Measurements from ENCODE around the gene KNSTRN.

KNSTRN gene

GRCh38 chr15:40382580-40383456, at the start of gene KNSTRN:
KNSTRN (plus strand) TSS chr15:40382721; CDS start chr15:40382836, 115 bp downstream.
- DNase-seq = peak; percentile 63

DNA sequence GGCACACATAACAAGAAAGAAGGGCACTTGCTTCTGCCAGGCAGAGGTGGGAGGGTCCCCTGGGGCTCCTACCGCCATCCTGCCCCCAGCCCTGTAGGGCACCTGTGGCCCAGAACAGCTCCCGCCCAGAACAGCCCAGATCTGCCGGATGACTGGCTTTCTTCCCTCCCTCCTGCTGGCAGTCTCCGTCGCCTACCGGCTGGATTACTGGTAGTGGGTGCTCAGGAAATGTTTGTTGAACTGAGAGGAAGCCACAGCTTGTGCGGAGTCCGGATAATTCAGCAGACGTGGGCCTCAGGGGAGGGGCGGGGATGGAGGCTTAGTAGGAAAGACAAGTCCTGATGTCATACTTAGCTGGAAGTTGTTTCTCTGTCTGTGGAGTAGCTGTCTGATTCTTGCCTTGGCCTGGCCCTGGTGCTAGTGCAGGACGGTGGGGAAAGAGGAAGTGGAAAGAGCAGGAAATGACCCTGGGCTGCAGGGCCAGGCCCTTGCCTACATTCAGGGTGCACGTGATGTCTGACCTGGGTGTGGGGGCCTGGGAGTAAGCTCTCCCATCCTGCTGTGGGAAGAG, 48.5 kb upstream of the KNSTRN start:
- DNase-seq = no peak

- DNase-seq = no peak
Observed at GRCh38 chr15:40334541-40334940, 48.0 kb upstream of the KNSTRN start.

DNA sequence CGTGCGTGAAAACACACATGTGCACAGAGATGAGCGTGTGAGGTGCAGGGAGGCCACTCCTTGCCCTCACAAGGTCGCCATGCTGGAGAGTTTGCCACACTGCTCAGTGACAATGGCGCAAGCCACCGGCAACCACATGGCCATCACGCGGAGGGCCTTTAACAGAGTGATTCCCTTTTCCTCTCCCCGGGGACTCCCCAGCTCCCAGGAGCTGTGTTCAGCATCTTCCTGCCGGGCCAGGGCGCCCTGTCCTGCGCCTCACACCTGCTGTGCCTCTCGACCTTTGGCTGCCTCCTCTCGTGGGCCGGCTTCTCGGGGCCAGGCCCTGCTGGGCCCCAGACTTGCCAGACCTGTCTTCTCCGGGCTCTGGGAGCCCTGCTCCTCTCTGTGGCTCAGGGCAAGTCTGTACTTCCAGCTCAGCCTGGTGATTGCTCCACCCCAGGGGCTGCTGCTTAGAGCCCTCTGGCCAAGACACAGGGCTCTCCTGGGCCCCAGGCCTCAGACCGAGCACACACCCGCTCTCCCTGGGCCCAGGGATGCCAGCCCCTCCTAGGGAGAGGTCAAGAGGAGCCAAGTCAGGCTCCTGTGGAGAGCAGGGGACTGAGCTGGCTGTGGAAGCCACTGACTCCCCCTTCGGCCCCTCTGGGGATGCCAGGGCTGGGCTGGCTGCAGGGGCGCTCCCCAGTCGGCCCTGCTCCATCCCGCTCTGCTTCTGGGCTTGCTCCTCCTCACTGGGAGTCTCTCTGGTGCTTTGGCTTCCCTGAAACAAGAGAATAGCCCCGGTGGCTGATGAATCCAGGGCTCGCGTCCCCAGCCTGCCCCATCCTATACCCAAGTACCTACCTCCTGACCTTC, 47.4 kb upstream of the KNSTRN start:
- DNase-seq = no peak

DNA sequence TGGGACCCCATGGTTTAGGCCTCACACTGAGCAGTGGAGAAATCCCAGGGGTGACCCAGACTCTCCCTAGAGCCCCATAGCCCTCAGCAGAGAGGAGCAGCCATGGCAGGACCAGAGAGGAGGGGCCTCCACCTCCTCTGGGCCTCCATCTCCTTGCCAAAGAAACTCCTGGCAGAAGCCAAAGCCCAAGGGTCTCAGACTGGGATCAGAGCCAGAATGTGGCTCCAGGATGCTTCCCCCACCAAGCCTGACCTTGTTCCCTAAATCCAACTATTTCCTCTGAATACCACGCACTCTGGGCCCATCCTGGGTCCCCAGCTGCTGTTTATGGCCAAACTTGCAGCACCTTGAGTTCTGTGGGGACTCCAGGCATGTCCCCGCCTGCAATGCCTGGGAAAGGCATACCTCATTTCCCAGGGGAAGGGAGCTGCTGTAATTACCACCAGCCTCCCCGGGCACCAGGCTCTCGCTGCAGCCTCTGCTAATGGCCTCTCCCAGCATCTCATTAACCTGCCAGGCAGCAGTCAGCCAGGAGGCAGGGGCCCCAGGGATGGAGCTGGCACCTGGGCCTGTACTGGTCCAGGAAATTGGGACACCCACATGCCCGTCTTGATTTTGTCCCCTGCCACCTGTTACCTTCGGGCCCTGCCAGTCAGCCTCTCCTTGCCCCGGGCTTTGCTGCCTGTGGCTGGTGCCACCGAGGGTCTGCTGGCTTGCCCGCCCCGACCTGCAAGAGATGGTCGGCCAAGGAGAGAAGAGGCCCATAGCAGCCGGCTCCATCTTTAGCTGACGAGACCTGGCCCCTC, 46.4 kb upstream of the KNSTRN start:
- no peak for DNase-seq

- no peak for DNase-seq
Observed at GRCh38 chr15:40336744-40337122, 45.8 kb upstream of the KNSTRN start.

DNA sequence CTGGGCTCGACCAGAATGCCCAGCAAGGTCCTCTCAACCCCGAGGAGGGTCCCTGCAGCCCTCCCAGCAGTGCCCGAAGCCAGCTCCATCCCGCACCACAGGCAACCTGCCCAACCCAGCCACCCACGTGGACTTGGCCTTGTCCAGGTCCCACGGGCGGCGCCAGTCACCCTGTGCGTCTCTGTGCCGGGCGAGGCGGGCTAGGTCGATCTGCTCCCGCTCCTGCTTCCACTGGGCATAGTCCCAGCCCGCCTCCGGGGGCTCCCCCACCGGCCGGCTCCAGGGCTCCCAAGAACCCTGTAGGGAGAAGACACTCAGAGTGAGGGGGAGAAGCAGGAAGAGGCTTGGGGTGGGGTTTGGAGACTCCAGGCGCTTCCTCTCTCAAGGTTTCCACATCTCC, 44.9 kb upstream of the KNSTRN start:
- no peak for DNase-seq

DNA sequence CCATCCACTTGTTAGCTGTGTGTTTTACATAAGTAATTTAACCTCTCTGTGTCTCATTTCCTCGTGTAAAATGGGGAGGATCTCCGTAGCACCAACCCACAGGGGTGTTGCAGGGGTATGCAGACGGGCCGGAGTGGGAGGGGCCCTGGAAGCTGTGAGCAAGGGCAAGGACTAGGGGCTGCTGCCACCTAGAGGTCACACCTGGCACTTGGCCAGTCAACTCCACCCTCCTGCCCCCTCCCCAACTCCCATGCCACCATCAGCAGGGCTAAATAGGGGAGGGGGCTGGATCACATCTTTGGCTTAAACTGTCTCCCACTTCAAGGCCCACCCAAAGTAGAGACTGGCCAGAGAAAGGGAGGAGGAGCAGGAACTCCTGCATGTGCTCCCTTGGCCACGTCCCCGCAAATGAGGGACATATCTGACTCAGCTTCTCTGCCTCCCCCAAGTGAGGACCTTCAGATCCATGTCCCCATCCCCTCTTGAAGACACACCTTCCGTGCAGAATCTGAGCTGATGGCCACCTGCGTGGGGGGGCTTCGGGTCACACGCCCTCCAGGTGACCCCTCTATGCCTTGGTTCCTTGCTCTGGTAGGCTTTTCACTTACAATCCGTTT, 44.4 kb upstream of the KNSTRN start:
- DNase-seq = no peak

DNA sequence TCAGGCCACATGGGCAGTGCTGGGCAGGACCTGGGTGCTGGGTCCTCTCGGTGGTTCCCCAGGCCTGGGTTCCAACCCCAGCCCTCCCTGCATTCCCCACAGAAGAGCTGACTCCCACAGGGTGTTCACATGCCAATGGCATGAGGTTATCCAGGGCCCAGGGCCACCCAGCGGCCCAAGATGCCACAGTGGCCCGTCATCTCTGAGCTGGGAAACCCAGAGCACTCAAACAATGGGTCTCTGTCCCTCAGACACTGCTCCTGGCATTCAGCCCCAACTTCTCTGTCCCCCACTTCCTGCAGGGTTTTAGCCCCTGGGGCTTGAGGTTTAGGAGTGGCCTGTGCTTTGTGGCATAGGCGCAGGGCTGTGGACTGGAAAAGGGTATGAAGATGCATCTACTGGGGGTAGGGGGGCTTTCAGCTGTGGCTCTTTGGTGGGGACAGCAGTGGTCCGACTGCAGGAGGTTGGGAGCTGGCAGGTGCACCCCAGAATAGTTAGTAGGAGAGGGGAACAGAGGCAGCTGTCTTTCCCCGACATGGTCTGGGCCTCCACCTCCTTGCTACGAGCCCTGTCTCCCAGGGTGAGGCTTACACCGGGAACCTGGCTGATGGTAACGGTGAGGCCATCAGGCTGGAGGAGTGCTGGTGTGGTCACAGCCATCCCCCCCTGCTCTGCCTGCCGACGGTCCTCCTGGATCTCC, 43.5 kb upstream of the KNSTRN start:
- DNase-seq = no peak

GRCh38 chr15:40339621-40339945, 42.9 kb upstream of the KNSTRN start:
- DNase-seq = no peak

- no peak for DNase-seq
Observed at GRCh38 chr15:40340038-40340739, 42.3 kb upstream of the KNSTRN start.

DNA sequence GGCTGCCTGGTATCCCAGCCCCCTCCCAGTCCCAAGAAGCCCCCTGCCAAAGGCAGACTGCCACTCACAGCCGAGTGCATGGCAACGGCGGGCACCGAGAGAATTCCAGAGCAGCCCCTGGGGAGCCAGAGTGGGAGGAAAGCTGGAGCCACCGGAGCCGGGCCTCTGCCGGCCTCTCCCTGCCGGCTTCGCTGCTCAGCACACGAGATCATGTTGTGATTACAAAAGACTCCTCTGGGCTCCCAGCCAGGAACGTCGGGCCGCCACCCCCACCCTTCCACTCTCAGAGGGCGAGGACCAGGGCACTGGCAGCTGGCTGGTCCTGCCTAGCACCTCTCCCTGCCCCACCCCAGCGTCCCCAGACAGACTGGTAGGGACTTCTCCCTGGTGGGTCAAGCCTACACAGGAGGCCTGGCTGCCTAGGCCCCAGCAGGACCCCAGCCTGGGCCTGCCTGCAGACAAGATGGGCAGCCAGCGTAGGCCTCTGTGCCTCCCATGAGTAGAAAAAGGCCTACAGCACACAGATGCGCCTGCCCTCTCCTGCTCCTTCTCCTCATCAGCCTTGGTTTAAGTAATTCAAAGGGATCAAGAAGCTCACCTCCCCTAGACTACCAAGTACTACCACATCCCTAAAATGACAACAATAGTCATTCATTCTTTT, 41.7 kb upstream of the KNSTRN start, which contains the start of gene CCDC9B:
CCDC9B (minus strand) TSS at position 200 of the 661 bp plus-strand sequence; CDS start at position 80, 120 bp downstream.
- DNase-seq = no peak

GRCh38 chr15:40342416-40343320, 39.9 kb upstream of the KNSTRN start:
- DNase-seq = no peak

GRCh38 chr15:40343512-40343911, 39.0 kb upstream of the KNSTRN start:
- no peak for DNase-seq

GRCh38 chr15:40344217-40344616, 38.3 kb upstream of the KNSTRN start:
- no peak for DNase-seq

DNA sequence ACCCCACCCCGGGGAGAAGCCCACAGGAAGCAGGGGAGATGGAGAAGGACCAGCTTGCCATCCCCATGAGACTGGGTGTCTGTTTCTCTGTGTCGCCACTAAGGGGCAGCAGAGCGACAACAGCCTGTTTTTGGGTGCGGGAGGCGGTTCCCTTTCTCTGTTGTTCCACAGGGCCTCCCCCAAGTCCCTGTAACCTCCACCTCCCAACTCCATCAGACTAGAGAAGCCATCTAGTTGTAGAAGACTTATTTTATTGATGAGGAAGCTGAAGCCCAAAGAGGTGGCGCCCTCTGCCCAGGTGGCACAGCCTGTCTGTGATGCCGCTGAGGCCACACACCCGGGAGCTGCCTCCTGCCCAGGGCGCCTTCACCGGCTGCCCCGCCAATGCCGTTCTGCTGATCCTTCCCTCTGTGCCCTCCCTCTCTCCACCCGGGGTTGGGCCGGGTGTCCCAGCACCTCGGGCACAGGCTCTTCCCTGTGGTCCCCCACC, 37.8 kb upstream of the KNSTRN start:
- DNase-seq = no peak

DNA sequence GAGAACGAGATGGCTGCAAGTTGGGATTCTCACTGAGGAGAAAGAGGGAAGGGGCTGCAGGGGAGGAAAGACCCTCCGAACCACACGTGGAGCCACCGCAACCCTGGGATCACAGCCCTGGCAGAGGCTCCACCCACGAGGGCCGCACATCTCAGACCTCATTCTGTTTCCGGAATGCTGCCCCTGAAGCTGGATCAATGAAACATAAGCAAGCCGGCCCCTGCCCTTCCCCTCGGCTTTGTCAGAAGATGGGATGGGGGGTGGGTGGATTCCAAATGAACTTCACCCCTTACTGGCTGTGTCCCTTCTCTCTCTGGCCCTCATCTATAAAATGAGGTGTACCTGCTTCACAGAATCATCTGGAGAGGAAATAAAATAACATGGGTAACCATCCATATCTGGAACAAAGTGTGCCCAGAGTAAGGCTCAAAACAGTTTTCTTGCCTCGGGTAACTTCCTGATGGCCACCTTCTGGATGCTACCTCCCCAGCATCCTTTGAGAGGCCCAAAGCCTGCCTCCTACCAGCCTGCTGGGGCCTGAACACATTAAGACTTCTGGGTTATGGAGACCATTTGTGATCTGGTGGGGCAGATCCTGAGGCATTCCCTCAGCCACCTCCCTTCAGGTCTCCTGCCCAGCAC, 37.2 kb upstream of the KNSTRN start:
- no peak for DNase-seq

DNA sequence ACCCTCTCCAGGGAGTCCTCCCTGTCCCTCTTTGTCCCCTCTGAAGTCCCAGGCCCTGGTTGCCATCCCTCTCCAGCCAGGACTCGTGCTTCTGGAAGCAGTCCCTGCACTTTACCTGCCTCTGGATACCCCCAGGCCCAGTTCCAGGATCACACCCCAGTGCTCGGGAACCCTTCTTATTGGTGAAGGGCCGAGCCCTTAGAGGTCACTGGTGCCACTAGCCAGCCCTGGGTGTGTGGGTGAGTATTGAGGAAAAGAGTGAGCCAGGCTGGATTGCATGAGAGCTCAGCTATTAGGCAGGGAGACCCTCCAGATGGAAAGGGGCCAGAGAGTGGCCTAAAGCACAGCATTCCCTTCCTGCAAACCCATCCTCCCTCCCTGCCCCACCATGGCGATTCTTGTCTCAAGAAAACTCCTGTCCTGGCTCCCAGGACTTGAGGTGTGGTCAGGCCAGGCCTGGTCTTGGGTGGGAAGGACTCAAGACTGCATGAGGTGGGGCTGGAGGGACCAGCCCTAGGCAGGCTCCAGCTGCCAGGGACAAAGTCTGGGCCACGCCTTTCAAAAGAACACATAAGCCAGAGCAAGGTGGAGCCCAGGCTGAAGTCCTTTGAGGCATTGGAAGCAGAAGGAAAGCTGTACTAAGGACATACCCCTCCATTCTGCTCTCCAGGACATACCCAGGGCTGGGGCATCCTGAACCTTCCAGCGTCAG, 36.5 kb upstream of the KNSTRN start:
- no peak for DNase-seq
